DMS153 treated with DMSO at 0.1 percent for 48 hours (cell line): ENCODE results near the gene L3MBTL3.
A peak's percentile ranks its signal among the peaks of the same experiment; 100 is the strongest.
"Not testable (repeated sequence)": the region's sequence is repeated elsewhere in the genome, so short reads cannot be mapped to it uniquely, and the experiment has no call there.

Source experiments
- DNase-seq: peaks from one replicate; lab custom pipeline; 2025; ENCODE audit not compliant: unreplicated experiment; lab: John Stamatoyannopoulos, UW

The L3MBTL3 gene

DNA sequence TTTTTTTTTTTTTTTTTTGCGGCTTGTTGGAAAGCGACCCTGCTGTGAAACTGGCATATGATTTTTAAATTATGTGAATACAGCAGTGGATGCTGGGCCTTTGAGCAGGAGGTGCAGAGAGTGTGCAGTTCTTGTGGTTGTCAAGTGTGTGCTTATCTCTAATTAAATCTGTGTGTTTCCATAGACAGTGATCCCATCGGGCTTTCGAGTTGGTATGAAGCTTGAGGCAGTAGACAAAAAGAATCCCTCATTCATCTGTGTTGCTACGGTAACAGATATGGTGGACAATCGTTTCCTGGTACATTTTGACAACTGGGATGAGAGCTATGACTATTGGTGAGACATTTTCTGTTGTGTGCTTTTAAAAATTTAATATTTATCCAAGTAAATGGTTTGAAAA, 52.4 kb downstream of the L3MBTL3 start:
- DNase-seq = peak; percentile 86

DNA sequence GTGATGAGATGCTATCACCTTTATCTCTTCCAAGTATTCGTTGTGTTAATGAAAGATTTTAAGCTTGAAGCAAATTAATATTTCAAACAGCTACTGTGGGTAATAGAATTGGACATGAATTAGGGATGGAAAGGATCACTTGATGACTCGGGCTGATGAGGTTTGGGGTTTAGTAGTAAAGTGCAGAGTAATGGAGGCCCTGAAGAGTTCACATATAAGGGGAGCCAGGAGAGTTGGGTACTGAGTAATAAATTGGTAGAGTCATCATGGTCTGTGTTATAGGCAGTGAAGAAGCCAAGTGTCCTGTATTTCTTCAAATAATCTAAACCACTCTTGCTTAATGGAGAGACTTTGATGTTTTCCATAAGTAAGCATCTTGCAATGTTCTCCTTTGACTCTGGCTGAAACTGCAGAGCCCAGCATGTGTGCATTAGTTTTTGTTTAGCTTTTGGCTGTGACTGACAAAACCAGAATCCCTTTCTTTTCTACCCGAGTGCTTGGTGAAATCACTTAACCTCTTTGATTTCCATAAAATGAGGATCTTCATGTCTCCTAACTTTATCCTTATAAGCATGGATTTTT, 57.6 kb downstream of the L3MBTL3 start:
- DNase-seq = no peak

DNA sequence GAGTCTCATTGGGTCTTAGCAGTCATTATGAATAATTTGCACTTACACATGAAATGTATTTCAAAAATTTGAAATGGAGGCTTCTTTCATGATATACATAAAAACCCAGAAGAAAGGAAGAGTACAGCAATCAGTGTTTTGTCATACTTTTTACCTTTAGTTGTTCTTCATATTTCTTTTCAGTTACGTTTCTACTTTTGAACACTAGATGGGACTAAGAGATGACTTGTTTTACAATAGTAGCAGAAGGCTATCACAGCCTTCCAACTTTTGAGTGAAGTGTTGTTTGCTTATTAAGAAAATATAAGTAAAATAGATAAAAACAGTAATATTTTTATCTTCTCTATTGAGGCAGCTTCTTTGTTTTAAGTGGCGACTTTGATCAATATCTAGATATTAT, 58.1 kb downstream of the L3MBTL3 start:
- no peak for DNase-seq

DNA sequence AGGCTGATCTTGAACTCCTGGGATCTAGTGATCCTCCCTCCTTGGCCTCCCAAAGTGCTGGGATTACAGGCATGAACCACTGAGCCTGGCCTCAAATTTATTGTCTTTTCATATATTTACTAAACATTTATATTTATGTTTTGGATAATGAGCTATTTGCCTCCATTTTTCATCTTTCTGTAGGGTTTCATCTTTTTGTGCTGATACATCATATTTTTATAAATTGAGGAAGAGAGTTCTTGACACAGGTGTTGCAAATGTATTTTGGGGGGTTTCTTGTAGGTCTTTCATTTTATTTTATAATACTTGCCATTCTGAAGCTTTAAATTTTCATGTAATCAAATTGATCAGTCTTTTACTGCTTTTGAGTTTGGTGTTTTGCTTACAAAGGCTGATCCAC, 72.4 kb downstream of the L3MBTL3 start:
- DNase-seq = no peak

DNA sequence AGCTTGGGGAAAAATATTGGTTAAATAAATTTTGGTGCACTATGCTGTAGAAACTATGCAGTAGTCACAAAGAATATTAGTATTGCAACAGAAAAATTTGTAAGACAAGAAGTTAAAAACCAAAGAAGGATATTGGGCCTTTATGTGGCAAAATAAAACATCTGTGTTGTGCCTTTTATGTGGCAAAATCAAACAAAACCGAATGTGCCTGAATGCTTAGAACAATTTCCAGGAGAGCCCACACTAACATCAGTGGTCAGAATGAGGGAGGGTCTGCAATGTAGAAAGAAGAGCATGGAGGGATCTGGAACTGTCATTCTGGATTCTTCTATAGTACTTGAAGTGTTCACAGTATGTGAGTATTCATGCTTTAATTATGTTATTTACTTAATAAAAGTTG, 75.2 kb downstream of the L3MBTL3 start:
- DNase-seq = no peak

DNA sequence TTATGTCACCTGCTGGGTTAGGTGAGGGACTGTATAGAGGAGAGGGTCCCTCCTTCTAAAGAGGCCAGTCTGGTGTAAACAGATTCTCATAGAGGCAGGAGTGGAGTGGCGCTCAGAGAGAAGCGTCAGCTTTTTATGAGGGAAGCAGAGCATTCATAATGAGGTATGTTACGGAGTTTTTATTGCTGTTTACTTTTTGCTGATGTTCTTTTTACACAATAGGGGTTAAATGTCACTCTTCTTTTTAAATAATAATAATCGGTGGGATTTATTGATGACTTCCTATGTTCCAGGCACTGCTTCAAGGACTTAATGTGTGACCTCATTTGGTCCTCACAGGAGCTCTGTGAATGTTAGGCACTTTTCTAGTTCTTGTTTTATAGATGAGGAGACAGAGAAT, 79.9 kb downstream of the L3MBTL3 start:
- DNase-seq = peak; percentile 41

DNA sequence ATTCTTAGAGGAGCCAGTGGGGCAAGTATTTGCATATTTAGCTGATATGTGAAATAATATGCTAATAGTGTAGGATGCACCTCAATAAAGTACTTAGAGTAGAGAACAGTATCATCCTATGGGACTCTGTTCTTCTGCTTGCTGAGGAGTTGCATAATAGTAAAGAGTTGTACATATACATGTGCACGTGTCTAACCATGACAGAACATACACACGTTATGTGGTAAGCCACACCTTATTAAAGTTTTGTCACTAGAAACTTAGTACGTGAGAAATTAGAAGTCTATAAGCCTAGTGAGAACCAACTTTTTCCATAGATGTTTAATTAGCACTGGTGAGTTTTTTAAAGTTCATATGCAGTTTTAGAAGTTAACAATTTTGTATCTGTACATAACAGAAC, 80.7 kb downstream of the L3MBTL3 start:
- DNase-seq = no peak

DNA sequence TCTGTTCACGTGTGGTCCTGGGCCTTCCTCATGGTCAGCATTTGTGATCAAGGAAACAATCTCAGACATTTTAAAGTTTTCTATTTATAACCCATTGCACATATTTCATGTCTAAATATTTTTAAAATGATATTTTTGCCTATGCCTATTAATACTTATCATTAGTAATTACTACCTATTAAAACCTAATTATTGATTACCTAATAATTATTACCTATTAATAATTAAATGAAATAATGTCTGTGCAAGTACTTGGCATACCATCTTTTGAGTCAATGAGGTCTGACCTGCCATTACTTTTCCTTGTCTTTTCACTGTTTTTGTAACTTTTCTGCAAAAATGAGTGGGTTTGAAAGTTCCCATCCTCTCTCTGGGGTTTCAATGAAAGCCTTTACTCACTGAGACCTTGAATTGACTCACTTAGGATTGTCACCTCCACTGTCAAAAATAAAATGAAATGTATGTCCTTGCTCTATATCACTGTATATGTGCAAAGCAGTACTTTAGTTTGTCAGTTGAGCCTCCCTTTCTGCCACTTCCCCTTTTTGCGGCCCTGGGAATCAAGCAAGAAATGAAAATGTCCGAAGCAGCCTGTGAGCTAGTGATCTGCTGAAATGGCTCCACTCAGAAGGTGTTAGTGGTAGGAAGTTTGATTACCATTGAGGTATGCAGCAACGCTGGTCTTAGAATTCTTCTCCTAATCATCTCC, 87.8 kb downstream of the L3MBTL3 start:
- no peak for DNase-seq

DNA sequence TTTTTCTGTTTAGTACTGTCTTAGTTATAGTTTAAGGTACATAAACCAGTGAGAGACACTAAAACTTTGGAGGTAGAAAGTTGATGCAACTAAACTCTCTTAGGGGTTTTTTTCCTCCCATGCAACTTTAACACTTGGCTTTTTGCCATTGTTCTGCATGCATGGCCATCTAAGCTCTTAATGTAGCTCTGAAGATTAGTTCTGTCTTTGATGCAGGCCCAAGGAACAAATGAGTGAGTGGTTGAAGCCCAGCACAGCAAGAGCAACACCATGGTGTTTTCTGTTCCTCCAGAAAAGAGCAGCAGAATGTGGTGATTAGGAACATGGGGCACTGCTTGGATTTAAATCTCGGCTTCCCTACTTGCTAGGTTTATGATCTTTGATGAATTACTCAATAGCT, 89.3 kb downstream of the L3MBTL3 start:
- no peak for DNase-seq

DNA sequence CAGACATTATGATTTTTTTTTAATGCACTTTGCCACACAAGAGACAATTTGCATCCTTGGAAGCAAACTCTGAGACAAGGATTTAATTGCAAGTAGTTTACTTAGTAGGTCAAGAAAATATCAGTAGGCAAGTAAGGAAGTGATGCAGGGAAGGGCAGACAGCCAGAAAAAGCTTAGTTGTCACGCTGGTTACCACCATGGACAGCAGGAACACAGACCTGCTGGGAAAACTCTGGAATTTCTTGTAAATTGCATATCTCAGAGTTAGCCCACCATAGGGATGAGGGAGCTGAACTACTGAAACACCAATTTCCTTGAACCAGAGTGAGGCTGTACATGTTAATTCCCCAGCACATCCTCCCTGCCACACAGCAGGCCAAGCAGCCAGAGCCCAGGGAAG, 92.7 kb downstream of the L3MBTL3 start:
- DNase-seq = no peak

DNA sequence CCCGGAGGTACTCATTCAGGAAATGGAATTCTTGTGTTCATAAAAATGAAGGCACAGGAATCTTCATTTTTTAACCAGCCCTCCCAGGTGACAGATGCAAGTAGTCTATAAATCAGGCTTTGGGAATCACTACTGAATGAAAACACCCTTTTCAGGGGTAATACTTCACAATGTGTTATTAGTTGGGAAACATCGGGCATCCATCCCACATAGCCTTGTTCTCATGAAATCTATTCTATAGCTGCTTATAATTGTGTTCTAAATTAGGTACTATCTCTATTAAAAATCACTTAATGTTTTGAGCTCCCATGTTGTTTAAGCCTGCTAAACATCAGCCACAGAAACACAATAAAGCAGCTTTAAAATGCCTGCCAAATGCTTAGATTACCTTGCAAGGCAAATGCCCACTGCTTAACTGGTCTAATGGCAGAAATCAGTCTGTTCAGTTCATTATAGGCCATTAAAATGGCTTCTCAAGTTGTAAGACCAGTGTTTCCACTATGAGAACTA, 94.9 kb downstream of the L3MBTL3 start:
- no peak for DNase-seq

DNA sequence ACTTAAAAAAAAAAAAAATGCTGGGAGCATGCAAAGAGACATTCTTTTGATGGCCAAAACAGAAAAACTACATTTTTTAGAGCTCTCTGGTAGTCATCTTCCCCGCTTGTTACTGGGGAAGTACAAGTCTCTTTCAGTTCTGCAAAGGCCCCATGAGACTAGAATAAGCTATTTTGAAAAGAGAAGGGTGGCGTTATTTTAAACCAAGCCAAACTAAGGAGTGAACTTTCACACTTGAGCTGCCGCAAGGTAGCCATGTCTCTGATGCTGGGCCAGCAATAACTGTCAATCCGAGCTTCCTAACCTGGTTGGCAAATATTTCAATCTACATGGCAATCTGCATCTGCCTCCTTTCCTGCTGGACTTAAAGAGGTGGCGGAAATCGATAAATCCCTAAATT, 96.7 kb downstream of the L3MBTL3 start:
- DNase-seq = no peak

DNA sequence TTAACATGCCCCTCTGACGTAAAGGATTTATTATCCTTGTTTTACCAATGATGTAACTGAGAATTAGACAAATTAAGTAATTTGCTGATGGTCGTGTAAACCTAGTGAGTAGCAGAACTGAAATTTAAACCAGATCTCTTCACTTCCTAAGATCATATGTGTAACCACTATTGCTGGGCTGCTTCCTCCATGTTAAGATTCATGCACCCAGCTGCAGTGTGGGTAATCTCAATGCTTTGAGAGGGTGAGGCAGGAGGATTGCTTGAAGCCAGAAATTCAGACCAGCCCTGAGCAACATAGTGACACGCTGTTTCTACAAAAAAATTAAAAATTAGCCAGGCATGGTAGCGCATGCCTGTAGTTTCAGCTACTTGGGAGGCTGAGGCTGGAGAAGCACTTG, 97.9 kb downstream of the L3MBTL3 start:
- no peak for DNase-seq

DNA sequence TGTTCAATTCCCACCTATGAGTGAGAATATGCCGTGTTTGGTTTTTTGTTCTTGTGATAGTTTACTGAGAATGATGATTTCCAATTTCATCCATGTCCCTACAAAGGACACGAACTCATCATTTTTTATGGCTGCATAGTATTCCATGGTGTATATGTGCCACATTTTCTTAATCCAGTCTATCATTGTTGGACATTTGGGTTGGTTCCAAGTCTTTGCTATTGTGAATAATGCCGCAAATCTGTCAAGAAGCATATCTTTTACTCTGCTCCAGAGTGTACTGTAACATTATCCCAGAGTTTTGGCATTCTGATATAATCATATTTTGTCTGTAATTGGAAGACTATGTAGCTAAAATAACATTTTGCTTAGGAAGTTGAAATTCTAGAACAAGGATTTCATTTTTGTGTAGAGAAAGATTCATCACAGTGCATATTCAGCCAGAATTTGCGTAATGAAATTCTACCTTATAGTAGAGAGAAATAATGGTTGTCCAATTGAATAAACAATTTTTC, 98.9 kb downstream of the L3MBTL3 start:
- not testable (repeated sequence) for DNase-seq

DNA sequence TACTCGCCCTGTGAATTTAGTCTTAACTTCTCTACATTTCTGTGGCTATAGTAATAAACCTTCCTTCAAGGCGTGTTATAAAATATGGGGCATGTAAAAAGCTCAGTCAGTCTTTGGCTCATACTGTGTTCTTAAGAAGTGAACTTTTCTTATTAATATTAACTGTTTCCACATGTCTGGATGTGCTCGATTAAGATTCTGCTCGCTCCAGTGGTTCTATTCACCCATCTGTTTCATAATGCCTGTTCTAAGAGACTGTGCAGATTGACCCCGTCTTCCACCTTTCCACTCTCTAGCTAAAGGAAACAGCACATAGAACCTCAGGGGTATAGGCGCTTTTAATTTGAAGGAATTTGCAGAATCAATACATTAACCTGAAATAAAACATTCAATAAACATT, 99.9 kb downstream of the L3MBTL3 start:
- DNase-seq = no peak

DNA sequence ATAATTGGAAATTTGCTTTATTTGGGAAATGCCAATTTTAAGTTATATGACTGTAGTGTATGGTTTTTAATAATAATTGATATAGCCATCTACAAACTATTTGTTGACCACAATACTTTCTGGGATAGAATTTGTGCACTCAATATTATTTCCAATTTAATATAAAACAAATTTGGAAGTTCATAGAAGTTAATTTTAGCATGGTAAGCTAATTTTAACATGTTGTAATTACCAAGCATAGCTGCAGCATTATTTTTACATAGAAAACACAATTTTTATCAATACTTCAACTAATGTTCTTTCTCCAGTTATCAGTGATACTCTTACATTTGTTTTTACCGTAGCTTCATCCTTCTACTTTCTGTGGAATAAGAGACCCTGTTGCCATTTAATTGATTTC, 100.8 kb downstream of the L3MBTL3 start:
- DNase-seq = no peak

DNA sequence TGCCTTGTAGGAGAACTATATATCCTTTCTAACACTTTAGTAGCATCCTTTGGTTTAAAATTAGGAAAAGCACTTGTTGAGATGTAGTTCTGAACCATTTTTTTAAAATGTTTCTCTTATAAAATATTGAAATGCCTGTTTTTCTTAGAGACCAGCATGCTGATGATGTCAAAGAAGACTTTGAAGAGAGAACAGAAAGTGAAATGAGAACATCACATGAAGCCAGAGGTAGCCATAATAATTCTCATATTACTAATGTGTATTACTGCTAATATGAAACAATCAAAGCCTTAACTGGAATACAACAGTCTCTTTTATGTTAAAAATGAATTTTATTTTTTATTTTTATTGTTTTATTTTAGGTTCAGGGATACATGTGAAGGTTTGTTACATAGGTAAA, 102.3 kb downstream of the L3MBTL3 start:
- no peak for DNase-seq

DNA sequence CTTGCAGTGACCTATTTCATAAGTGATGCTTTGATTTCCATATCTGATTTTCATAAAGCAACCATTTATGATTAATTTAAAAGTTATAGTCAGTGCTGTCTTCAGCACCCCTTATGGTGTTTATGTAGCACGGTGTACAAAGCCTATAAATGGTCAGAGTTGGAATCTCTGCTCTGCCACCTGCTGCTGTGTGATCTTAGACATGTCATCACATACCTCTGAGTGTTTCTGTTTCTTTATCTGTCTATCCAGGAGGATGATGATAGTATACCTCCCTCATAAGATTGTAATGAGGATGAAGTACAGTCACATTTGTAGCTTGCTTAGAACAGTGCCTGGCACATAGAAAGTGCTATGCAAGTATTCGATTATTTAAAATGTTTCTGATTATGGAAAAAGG, 103.9 kb downstream of the L3MBTL3 start:
- no peak for DNase-seq

DNA sequence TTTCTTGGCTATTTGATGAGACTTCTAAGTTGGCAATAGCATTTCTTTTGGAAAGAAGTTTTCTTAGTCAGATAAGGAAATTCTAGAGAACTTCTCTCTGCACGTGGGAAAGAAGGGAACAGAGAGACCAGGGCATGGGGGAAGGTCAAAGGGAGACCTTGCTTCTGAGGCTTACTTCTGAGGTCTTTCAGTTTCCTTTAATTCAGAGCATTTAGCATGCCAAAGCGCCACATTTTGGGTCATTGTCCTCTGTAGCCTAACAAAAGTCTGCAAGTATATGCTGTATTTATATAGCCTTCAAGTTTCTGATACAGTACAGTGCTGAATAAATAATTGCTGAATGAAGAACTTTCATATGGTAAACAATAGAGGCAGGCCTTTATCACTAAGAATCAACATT, 108.8 kb downstream of the L3MBTL3 start:
- no peak for DNase-seq

DNA sequence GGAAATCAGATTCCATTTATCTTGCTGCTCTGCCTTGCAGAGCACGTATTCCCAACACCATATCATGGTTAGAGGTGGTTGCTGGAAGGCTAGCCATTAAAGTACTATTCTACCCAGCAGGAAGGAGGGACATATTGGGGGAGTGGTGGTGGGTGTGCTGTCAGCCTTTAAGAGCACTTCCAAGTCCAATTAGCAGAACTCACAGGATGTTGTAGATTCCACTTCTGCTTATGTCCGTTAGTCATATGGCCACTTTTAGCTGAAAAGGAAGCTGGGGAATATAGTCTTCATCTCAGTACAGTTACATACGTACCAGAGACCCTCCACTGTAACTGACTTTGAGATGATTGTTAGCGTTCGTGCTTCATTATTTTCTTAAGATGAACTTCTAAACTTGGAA, 109.9 kb downstream of the L3MBTL3 start:
- DNase-seq = no peak

DNA sequence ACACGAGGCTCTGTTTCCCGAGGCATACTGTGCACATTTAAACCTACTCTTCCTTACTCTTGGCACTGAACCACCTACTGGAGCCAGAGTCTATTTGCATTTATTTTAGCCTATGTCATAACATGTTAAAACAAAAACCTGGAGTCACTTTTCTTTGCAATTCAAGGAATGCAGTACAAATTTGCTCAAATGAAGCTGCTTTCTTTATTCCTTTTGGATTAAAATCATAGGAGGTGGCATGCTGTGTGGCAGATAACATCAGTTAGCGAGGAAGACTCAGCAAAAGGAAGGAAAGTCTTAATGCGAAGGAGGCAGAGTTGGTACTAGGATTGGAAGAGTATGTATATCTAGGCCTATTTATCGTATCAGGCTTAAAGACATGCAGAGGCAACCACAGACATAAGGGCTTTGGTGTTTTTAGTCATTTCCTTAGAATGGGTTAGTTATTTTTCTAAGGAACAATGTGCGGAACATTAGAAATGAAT, 111.4 kb downstream of the L3MBTL3 start:
- no peak for DNase-seq

DNA sequence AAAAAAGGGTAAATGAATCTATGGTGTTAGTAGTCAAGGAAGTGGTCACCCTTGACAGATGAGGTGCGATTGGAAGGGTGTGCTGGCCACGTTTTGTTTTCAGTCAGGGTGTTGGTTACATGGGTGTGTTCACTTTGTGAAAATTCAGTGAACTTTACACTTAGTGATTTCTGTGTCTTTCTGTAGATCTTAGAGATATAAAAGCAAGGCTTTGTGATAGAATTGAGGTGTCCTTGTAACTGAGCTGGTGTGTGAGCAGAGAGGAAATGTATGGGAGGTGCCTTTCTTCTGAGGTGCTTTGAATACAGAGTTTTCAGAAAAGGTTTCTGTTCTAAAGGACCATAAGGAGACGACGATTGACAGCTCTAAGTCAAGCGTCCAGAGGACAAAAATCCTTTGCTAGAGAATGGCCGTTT, 113.9 kb downstream of the L3MBTL3 start:
- DNase-seq = no peak

DNA sequence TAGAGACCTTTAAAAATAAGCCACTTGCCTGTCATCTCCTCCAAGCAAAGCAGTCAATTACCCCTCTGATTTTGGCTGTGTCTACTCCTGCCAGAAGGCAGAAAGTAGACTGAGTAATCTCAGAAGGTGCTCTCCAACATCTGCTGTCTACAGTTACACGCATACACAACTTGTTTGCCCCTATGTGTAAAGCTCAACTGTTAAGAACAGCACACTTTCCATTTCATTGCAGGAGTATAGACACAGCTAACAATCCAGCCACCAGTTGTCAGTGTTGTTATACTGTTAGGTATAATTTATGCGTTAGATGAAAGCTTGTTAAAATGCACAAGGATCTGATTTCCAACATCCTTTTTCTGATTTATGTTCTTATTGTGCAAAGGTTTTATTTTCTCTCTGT, 116.2 kb downstream of the L3MBTL3 start:
- DNase-seq = no peak
